PC-9 (cell line): Measurements from ENCODE around the gene CT47C1. TPM values are rescaled to one million over a fixed set of nuclear protein-coding genes. Genes with fewer than 3 reads are reported as not detected.

Experiments used
- BruUV-seq: library from RNA; stranded (reverse); fragments of 400-500 nt; replicated peaks from 2 replicates; lab custom pipeline; 2021; lab: Mats Ljungman, UMichigan
- CTCF ChIA-PET: fragments of 300-600 bp; sonication (Branson Sonifier 250); formaldehyde crosslinking; loops from one replicate; lab custom pipeline; 2022; ENCODE audit warnings: antibody characterized with exemption; lab: Charles Lee
- POLR2A ChIA-PET: fragments of 300-600 bp; sonication (Branson Sonifier 250); formaldehyde crosslinking; loops from one replicate; lab custom pipeline; 2022; ENCODE audit warnings: antibody characterized with exemption; ENCODE audit not compliant: unreplicated experiment; lab: Charles Lee
- DNase-seq, 2 experiments: peaks; one replicate each; pipeline versions ENCODE4 v3.0.0 to v3.0.0-alpha.2; 2015 to 2022; ENCODE audit warnings: mixed read lengths in 1 of 2
- H2AFZ ChIP-seq: fragments of 200-600 bp; sonication (generic); 2 replicates; pipeline ENCODE4 v1.8.1; 2017; ENCODE audit warnings: antibody characterized with exemption
- H3F3A ChIP-seq: fragments of 200-600 bp; sonication (generic); 2 replicates; pipeline ENCODE4 v1.8.1; 2017; ENCODE audit warnings: antibody characterized with exemption, mild to moderate bottlenecking, low read depth; ENCODE audit not compliant: insufficient read depth
- H3K27ac ChIP-seq: fragments of 200-600 bp; sonication (generic); 2 replicates; pipeline ENCODE4 v1.6.1; 2016; ENCODE audit warnings: mixed run types
- H3K27me3 ChIP-seq: fragments of 200-600 bp; sonication (generic); 2 replicates; pipeline ENCODE4 v1.6.1; 2016; ENCODE audit warnings: low read depth, mixed run types; ENCODE audit not compliant: insufficient read depth
- H3K36me3 ChIP-seq: fragments of 200-600 bp; sonication (generic); 2 replicates; pipeline ENCODE4 v1.6.1; 2016; ENCODE audit warnings: low read depth, mixed run types
- H3K4me1 ChIP-seq: fragments of 200-600 bp; sonication (generic); replicated peaks from 2 replicates; pipeline ENCODE4 v1.6.1; 2016; ENCODE audit warnings: mixed run types; ENCODE audit not compliant: insufficient read depth
- H3K4me2 ChIP-seq: fragments of 200-600 bp; sonication (generic); 2 replicates; pipeline ENCODE4 v1.6.1; 2017; ENCODE audit warnings: mixed run types
- H3K4me3 ChIP-seq: fragments of 200-600 bp; sonication (generic); 2 replicates; pipeline ENCODE4 v1.6.1; 2016; ENCODE audit warnings: mixed run types
- H3K79me2 ChIP-seq: fragments of 200-600 bp; sonication (generic); 2 replicates; pipeline ENCODE4 v1.6.1; 2017; ENCODE audit warnings: low read depth, mixed run types
- H3K9me2 ChIP-seq: fragments of 200-600 bp; sonication (generic); 2 replicates; pipeline ENCODE4 v1.8.1; 2017; ENCODE audit warnings: mild to moderate bottlenecking; ENCODE audit not compliant: insufficient read depth
- H3K9me3 ChIP-seq: fragments of 200-600 bp; sonication (generic); 2 replicates; pipeline ENCODE4 v1.8.1; 2016; ENCODE audit warnings: low read depth; ENCODE audit not compliant: insufficient read depth
- H4K20me1 ChIP-seq: fragments of 200-600 bp; sonication (generic); 2 replicates; pipeline ENCODE4 v1.8.1; 2017; ENCODE audit not compliant: insufficient read depth
- CTCF ChIP-seq: fragments of 200-600 bp; sonication (generic); conservative IDR thresholded peaks from 2 replicates; pipeline ENCODE4 v1.6.1; 2017; ENCODE audit warnings: mixed run types, antibody characterized with exemption, mild to moderate bottlenecking, moderate library complexity
- EZH2 ChIP-seq: fragments of 200-600 bp; sonication (generic); IDR thresholded peaks from 2 replicates; pipeline ENCODE4 v1.8.0; 2017; ENCODE audit warnings: antibody characterized with exemption, low read depth
- intact Hi-C: fragments of 100-400 bp; cut with micrococcal nuclease; formaldehyde crosslinking; loops from one replicate; pipeline ENCODE4 v1.10.0; 2022; ENCODE audit not compliant: unreplicated experiment
- total RNA-seq: library from RNA; stranded (reverse); gene quantifications from 2 replicates; pipeline ENCODE4 v1.2.3, GENCODE V29; 2021

Gene CT47C1
- total RNA-seq, 1 experiment from 2014 or later = not detected

- intact Hi-C loops = no loop called here
- H3K27ac ChIP-seq = no peak overlapping the region
- H3K27me3 ChIP-seq = peaks cover 13% of the 10 kb centered on the region
- no peaks in the 10 kb centered on the region for H4K20me1 ChIP-seq
- H3K4me2 ChIP-seq = no peak overlapping the region
- TF ChIP-seq EZH2 (no peak), CTCF (no peak)
- no peaks in the 10 kb centered on the region for H3K9me3 ChIP-seq
- ChIA-PET CTCF (no interaction called here), POLR2A (interaction anchor here (0.7 kb wide), 1 partner anchor 253 kb away, joined by 8 read pairs; no protein-coding TSS in a partner anchor)
- H3K4me3 ChIP-seq = no peak overlapping the region
- no peaks in the 10 kb centered on the region for H3K4me1 ChIP-seq
- no peaks in the 10 kb centered on the region for H3K9me2 ChIP-seq
- H3K36me3 ChIP-seq = no peaks in the 10 kb centered on the region
- DNase-seq = no peak
- H3F3A ChIP-seq = no peaks in the 10 kb centered on the region
- no peaks in the 10 kb centered on the region for H3K79me2 ChIP-seq
- H2AFZ ChIP-seq = no peak overlapping the region
- BruUV-seq = no TSS peak
Measured at GRCh38 chrX:119121341-119121740, 48.5 kb downstream of the CT47C1 start.

Other genes with a start within 250 kb of the CT47C1 start
- not detected in 2 replicates for gene ZCCHC12, start 249.2 kb upstream of the CT47C1 start, total RNA-seq
- gene LONRF3, start 98.4 kb upstream of the CT47C1 start, total RNA-seq = 6.3 and 8.7 TPM in 2 replicates
- not detected in 2 replicates for gene KIAA1210, start 54.8 kb downstream of the CT47C1 start, total RNA-seq
- 133 and 204 TPM in 2 replicates for gene PGRMC1, start 163.3 kb downstream of the CT47C1 start, total RNA-seq